WTC11 (cell line): ENCODE measurements around the gene CNDP1. TPM values are rescaled to one million over a fixed set of nuclear protein-coding genes. Genes with fewer than 3 reads are reported as not detected.

Experiments
- ATAC-seq: fragments of 200-7000 bp; cut with Tn5 transposase; 2 replicates; pipeline ENCODE4 v1.10.0; 2021; ENCODE audit warnings: mild to moderate bottlenecking, moderate library complexity
- CTCF ChIA-PET: fragments of 300-600 bp; sonication (Branson Sonifier 250); formaldehyde crosslinking; loops from one replicate; lab custom pipeline; 2021; ENCODE audit warnings: antibody characterized with exemption; lab: Charles Lee
- POLR2A ChIA-PET: fragments of 350-600 bp; sonication (Branson Sonifier 250); formaldehyde crosslinking; loops from one replicate; lab custom pipeline; 2021; ENCODE audit warnings: antibody characterized with exemption; lab: Charles Lee
- DNase-seq: peaks from one replicate; pipeline ENCODE4 v3.0.0; 2021; ENCODE audit warnings: low spot score
- H3K27ac Mint-ChIP-seq: 2 replicates; pipeline ENCODE4 v1.8.0; 2021; ENCODE audit warnings: mixed read lengths
- H3K27me3 Mint-ChIP-seq: 2 replicates; pipeline ENCODE4 v1.8.0; 2021; ENCODE audit warnings: low read depth, mild to moderate bottlenecking, moderate library complexity, mixed read lengths
- H3K36me3 Mint-ChIP-seq: 2 replicates; pipeline ENCODE4 v1.8.0; 2021; ENCODE audit warnings: mixed read lengths
- H3K4me1 Mint-ChIP-seq: 2 replicates; pipeline ENCODE4 v1.8.0; 2022; ENCODE audit warnings: mixed read lengths
- H3K4me3 Mint-ChIP-seq: 2 replicates; pipeline ENCODE4 v1.8.0; 2021; ENCODE audit warnings: mild to moderate bottlenecking, moderate library complexity, mixed read lengths
- H3K9me3 Mint-ChIP-seq: 2 replicates; pipeline ENCODE4 v1.8.0; 2021; ENCODE audit warnings: mixed read lengths
- ATF3 ChIP-seq: sonication (generic); formaldehyde crosslinking; conservative IDR thresholded peaks from 2 replicates; pipeline ENCODE4 v1.8.1; 2022; ENCODE audit warnings: mild to moderate bottlenecking, missing genetic modification reagents
- CDX4 ChIP-seq: fragments of 250-450 bp; sonication (Bioruptor Pico); IDR thresholded peaks from 2 replicates; pipeline ENCODE4 v1.9.0; 2021; ENCODE audit warnings: moderate library complexity, mild to moderate bottlenecking, inconsistent platforms, borderline replicate concordance
- E2F5 ChIP-seq: sonication (generic); formaldehyde crosslinking; IDR thresholded peaks from 2 replicates; pipeline ENCODE4 v1.8.1; 2022; ENCODE audit warnings: mild to moderate bottlenecking, moderate library complexity, missing genetic modification reagents
- FOXJ3 ChIP-seq: sonication (generic); formaldehyde crosslinking; IDR thresholded peaks from 2 replicates; pipeline ENCODE4 v1.9.0; 2021; ENCODE audit warnings: missing genetic modification reagents, mild to moderate bottlenecking, borderline replicate concordance
- FOXK1 ChIP-seq: sonication (generic); formaldehyde crosslinking; IDR thresholded peaks from 2 replicates; pipeline ENCODE4 v1.8.0; 2022; ENCODE audit warnings: mild to moderate bottlenecking, moderate library complexity, missing genetic modification reagents
- FOXP4 ChIP-seq: sonication (generic); formaldehyde crosslinking; IDR thresholded peaks from 2 replicates; pipeline ENCODE4 v1.8.0; 2022; ENCODE audit warnings: mild to moderate bottlenecking, missing genetic modification reagents
- GABPB1 ChIP-seq: sonication (generic); formaldehyde crosslinking; IDR thresholded peaks from 2 replicates; pipeline ENCODE4 v1.8.1; 2023; ENCODE audit warnings: mild to moderate bottlenecking, missing genetic modification reagents
- IRF1 ChIP-seq: sonication (generic); formaldehyde crosslinking; IDR thresholded peaks from 2 replicates; pipeline ENCODE4 v1.8.0; 2023; ENCODE audit warnings: missing genetic modification reagents
- MYBL2 ChIP-seq: sonication (generic); formaldehyde crosslinking; IDR thresholded peaks from 2 replicates; pipeline ENCODE4 v1.8.1; 2023; ENCODE audit warnings: mild to moderate bottlenecking, moderate library complexity, missing genetic modification reagents
- SMAD3 ChIP-seq: sonication (generic); formaldehyde crosslinking; IDR thresholded peaks from 2 replicates; pipeline ENCODE4 v1.8.0; 2022; ENCODE audit warnings: missing genetic modification reagents, mild to moderate bottlenecking, borderline replicate concordance
- STAT6 ChIP-seq: sonication (generic); formaldehyde crosslinking; conservative IDR thresholded peaks from 2 replicates; pipeline ENCODE4 v1.8.1; 2023; ENCODE audit warnings: mild to moderate bottlenecking, low read depth, missing genetic modification reagents, moderate library complexity
- TCF7 ChIP-seq: sonication (generic); formaldehyde crosslinking; IDR thresholded peaks from 2 replicates; pipeline ENCODE4 v1.8.0; 2022; ENCODE audit warnings: mild to moderate bottlenecking, low read depth, missing genetic modification reagents, moderate library complexity
- ZNF423 ChIP-seq: fragments of 250-450 bp; sonication (Bioruptor Pico); IDR thresholded peaks from 2 replicates; pipeline ENCODE4 v2.1.2; 2022; ENCODE audit warnings: mild to moderate bottlenecking, moderate library complexity
- ZNF532 ChIP-seq: fragments of 250-450 bp; sonication (Bioruptor Pico); IDR thresholded peaks from 2 replicates; pipeline ENCODE4 v1.9.0; 2021; ENCODE audit warnings: mild to moderate bottlenecking, borderline replicate concordance
- total RNA-seq: library from RNA; stranded (reverse); gene quantifications from 3 replicates; pipeline ENCODE4 v1.2.3, GENCODE V29; 2021

CNDP1 gene
- total RNA-seq, 1 experiment from 2014 or later: 0.28 TPM

- TF ChIP-seq ZNF532 (CRISPR knock-in tag) (no peak), MYBL2 (CRISPR knock-in tag) (no peak), TCF7 (CRISPR knock-in tag) (no peak), SMAD3 (CRISPR knock-in tag) (no peak)
These were observed 21.8 kb downstream of the CNDP1 start (continued) for GRCh38 chr18:74556126-74556525.

- TF ChIP-seq FOXP4 (CRISPR knock-in tag) (no peak), IRF1 (no peak), ZNF423 (CRISPR knock-in tag) (no peak), FOXJ3 (CRISPR knock-in tag) (no peak), E2F5 (no peak), GABPB1 (CRISPR knock-in tag) (no peak), CDX4 (CRISPR knock-in tag) (no peak), FOXK1 (no peak), ATF3 (no peak), STAT6 (CRISPR knock-in tag) (no peak)
- Mint-ChIP-seq H3K4me3 (no peak overlapping the region), H3K9me3 (no peaks in the 10 kb centered on the region; the same call in 1 of the 2 replicates), H3K27ac (no peak overlapping the region), H3K27me3 (no peaks in the 10 kb centered on the region; the same call in 1 of the 2 replicates), H3K36me3 (no peaks in the 10 kb centered on the region), H3K4me1 (no peaks in the 10 kb centered on the region)
- DNase-seq (no peak), ATAC-seq (no peak)
- CTCF ChIA-PET: no interaction called here
- POLR2A ChIA-PET: no interaction called here
These were observed 23.8 kb downstream of the CNDP1 start for GRCh38 chr18:74558096-74558495.
